ENCODE data around the gene CNTN5. TPM values are rescaled to one million over a fixed set of nuclear protein-coding genes. Genes with fewer than 3 reads are reported as not detected.

Gene CNTN5
- total RNA-seq, 1 donor = not detected

DNA sequence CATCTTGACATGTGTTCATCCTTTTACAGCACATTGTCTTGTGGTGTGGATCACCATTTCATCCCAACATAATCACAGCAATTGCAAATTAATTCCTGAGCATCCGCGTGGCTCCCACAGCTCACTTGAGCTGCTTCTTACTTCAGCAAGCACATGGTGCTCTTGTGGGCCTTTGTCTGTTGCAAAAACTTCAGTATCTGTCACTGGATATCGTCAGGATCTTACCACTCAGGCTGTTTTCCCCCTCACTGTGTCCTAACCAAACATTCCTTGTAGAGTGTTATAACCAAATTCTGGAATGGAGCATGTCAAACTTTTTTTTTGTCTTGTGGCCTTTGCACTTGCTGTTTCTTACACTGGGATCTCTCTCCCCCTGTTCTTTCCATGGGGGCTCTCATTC lies 983.2 kb downstream of the CNTN5 start:
- Histone ChIP-seq H3K4me1 (ENCODE audit: insufficient read depth, low read length) (no peaks in the 10 kb centered on the region), H3K9me3 (ENCODE audit: low read depth, low read length) (no peaks in the 10 kb centered on the region), H3K27me3 (ENCODE audit: insufficient read depth, low read length) (no peaks in the 10 kb centered on the region), H3K4me3 (ENCODE audit: low read length) (no peak overlapping the region)

DNA sequence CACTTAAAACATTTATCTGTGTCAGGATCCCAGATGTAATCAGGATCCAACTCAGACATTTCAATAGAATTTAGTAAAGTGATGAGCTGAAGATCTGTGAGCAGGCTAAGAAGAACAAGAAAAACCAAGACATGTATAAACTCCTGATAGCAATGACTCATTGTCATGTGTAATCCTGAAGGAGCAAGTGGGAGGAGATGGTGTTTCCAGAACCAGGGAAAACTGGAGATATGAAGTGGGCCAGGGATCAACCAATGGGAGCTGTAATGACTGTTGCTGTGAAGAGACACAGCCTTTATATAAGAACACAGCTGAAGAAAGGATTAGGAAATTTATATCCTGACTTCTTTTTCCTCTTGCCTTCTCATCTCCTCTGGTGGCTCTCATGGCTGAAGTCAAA lies 983.8 kb downstream of the CNTN5 start:
- no peaks in the 10 kb centered on the region for H3K4me1 ChIP-seq (ENCODE audit: insufficient read depth, low read length)
- no peaks in the 10 kb centered on the region for H3K9me3 ChIP-seq (ENCODE audit: low read depth, low read length)
- no peak overlapping the region for H3K4me3 ChIP-seq (ENCODE audit: low read length)
- no peaks in the 10 kb centered on the region for H3K27me3 ChIP-seq (ENCODE audit: insufficient read depth, low read length)

DNA sequence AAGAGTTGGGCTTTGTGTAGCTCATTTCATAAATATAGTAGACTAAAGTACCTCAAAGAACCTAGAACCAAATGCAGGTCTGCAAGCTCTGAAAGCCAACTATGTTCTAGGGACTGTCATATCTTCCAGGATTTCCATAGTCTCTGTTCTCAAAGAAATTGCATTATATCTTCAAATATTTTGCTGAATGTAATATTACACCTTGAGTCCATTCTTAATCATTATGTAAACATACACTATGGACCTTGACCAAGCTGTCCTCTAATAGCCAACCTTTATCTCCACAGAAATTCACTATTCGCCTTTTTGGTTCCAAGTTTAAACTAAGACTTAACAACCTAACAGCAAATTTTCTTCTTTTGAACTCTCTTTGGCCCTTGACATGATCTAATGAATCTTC lies 987.7 kb downstream of the CNTN5 start:
- no peaks in the 10 kb centered on the region for H3K27me3 ChIP-seq (ENCODE audit: insufficient read depth, low read length)
- H3K4me3 ChIP-seq (ENCODE audit: low read length) = no peak overlapping the region
- H3K9me3 ChIP-seq (ENCODE audit: low read depth, low read length) = no peaks in the 10 kb centered on the region
- H3K4me1 ChIP-seq (ENCODE audit: insufficient read depth, low read length) = no peaks in the 10 kb centered on the region

DNA sequence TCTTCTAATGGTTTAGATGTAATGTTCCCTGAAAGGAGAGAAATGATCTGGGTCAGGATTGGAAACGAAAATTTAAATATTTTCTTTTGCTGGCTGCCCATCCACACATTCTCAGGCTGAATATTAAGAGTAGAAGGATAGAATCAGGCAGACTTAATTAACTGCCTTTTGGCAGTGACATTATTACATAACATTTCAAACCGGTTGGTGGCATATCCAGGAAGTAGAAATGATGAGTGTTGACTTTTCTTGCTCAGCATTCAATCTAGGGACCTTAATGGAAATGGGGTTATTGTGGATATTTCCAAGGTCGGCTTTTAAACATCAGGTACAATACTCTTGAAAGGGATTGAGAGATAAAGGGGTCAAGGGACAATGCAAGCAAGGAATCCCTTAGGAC lies 989.0 kb downstream of the CNTN5 start:
- H3K4me1 ChIP-seq (ENCODE audit: insufficient read depth, low read length) = no peaks in the 10 kb centered on the region
- H3K4me3 ChIP-seq (ENCODE audit: low read length) = no peak overlapping the region
- H3K9me3 ChIP-seq (ENCODE audit: low read depth, low read length) = no peaks in the 10 kb centered on the region
- H3K27me3 ChIP-seq (ENCODE audit: insufficient read depth, low read length) = no peaks in the 10 kb centered on the region

DNA sequence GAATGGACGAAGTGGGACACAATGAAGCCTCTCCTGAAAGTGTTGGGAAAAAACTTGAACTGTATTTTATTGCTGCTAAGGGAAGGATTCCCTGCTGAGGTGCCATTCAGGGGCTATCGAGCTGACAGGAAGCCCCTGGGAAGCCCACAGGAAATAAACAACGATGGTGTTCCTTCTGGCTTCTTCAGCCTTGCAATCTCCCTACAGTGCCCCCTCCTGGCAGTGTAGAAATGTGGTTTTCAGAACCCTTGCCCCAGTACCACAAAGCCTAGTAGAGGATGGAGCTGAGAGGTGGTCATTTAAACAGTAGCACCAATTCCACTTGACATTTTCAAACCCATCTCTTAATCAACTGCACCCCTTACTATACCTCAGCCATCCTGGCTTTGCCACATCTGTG lies 989.6 kb downstream of the CNTN5 start:
- Histone ChIP-seq H3K9me3 (ENCODE audit: low read depth, low read length) (no peaks in the 10 kb centered on the region), H3K27me3 (ENCODE audit: insufficient read depth, low read length) (no peaks in the 10 kb centered on the region), H3K4me3 (ENCODE audit: low read length) (no peak overlapping the region), H3K4me1 (ENCODE audit: insufficient read depth, low read length) (no peaks in the 10 kb centered on the region)

DNA sequence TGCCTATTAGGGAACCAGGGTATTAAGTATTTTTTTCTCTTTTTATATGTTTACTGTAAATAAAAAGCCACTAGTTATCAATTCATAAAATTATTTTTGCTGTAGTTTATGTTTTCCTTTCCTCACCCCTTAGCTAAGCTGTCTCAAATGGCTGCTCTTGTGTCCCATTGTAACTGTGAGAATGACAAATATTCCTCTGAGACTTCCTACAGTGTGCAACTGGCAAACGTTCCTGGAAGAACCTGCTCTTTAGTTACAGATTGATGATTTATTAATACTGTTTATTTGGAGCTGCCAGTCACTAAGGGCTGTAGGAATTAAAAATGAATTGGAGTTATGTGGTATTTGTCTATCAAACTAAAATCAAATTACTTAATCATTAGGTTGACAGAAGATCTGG lies 990.9 kb downstream of the CNTN5 start:
- no peaks in the 10 kb centered on the region for H3K4me1 ChIP-seq (ENCODE audit: insufficient read depth, low read length)
- H3K9me3 ChIP-seq (ENCODE audit: low read depth, low read length) = no peaks in the 10 kb centered on the region
- no peaks in the 10 kb centered on the region for H3K27me3 ChIP-seq (ENCODE audit: insufficient read depth, low read length)

DNA sequence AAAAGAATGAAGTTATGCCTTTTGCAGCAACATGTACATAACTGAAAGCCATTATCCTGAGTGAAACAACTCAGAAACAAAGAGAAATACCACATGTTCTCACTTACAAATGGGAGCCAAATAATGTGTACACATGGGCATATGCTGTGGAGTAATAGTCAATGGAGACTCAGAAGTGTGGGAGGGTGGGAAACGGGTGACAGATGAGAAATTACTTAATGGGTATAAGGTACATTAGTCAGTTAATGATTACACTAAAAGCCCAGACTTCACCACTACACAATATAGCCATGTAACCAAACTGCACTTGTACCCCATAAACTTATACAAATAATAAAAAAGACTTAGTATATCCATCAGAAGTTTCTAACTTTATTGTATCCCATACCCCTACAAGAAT lies 992.3 kb downstream of the CNTN5 start:
- Histone ChIP-seq H3K4me1 (ENCODE audit: insufficient read depth, low read length) (no peaks in the 10 kb centered on the region), H3K9me3 (ENCODE audit: low read depth, low read length) (no peaks in the 10 kb centered on the region), H3K27me3 (ENCODE audit: insufficient read depth, low read length) (no peaks in the 10 kb centered on the region), H3K4me3 (ENCODE audit: low read length) (no peak overlapping the region)

More for the DNA sequence above, 990.9 kb downstream of the CNTN5 start:
- H3K4me3 ChIP-seq (ENCODE audit: low read length) = no peak overlapping the region

DNA sequence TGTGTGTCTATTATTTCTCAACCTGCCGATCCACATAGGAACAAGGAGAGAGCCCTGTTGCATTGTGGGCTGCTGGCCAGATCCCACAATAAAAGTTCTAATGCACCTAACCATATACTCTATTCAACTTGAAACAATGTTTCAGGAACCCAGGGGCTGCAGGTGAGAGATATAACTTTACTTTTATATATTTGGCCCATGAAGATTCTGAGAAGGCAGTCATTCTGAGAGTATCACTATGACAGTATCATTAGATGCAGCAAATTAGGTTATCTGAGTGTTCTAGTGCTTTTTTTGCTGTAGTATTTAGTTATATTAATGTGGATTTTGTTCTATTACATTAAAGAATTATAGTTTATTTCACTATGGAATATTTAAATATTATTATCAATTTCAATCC lies 1011.2 kb downstream of the CNTN5 start:
- H3K9me3 ChIP-seq (ENCODE audit: low read depth, low read length) = peaks cover 5% of the 10 kb centered on the region
- no peaks in the 10 kb centered on the region for H3K4me1 ChIP-seq (ENCODE audit: insufficient read depth, low read length)
- H3K27me3 ChIP-seq (ENCODE audit: insufficient read depth, low read length) = no peaks in the 10 kb centered on the region
- H3K4me3 ChIP-seq (ENCODE audit: low read length) = no peak overlapping the region

DNA sequence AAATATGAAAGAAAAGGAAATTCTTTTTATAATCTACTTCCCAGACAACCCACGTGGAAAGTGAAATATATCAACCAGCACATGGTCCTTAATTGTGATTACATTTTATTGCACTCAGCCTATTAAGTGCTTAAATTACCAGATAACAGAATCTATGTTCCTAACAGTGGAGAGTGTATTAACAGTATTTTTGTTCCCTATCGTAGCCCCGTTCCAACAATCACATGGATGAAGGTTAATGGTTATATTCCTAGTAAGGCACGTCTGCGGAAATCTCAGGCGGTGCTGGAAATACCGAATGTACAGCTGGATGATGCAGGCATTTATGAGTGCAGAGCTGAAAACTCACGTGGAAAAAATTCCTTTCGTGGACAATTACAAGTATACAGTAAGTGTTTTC lies 1040.3 kb downstream of the CNTN5 start:
- Histone ChIP-seq H3K9me3 (ENCODE audit: low read depth, low read length) (no peaks in the 10 kb centered on the region), H3K27me3 (ENCODE audit: insufficient read depth, low read length) (no peaks in the 10 kb centered on the region), H3K4me1 (ENCODE audit: insufficient read depth, low read length) (no peaks in the 10 kb centered on the region), H3K4me3 (ENCODE audit: low read length) (no peak overlapping the region)

DNA sequence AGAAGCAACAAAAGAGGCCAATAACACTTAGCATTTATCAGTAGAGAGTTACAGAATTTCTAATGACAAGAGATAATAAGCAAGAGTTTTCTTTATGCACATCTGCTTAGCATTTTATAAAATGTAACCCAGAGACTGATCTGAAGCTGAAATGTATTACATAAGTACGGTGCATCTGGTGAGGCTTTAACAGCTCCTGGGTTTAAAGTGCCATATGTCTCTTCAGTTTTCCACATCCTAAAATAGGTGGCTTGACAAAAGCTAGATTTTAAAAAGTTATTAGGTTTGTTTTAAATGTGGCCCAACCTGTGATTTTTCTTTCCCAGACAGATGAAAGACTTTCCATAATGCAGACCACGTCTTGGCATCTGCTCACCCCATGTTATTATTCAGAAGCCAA lies 1045.7 kb downstream of the CNTN5 start:
- no peaks in the 10 kb centered on the region for H3K9me3 ChIP-seq (ENCODE audit: low read depth, low read length)
- no peaks in the 10 kb centered on the region for H3K27me3 ChIP-seq (ENCODE audit: insufficient read depth, low read length)
- H3K4me1 ChIP-seq (ENCODE audit: insufficient read depth, low read length) = no peaks in the 10 kb centered on the region
- no peak overlapping the region for H3K4me3 ChIP-seq (ENCODE audit: low read length)

DNA sequence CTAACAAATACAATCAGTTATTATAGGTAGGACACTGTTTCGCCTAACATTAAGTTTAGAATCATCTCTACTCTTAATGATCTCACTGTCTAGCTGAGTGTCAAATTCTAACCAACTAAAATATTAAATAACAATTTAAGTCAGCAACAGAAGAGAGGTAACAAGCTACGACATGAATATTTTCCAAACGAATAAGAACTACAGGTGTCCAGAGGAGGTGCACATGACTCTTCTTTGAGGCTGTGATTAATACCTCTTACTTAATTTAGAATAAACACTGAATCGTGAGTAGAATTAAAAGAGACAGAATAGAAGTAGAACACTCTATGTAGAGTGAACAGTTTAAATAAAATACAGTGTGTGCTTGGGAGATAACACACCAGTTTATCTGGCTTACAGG lies 1047.4 kb downstream of the CNTN5 start:
- Histone ChIP-seq H3K9me3 (ENCODE audit: low read depth, low read length) (no peaks in the 10 kb centered on the region), H3K4me3 (ENCODE audit: low read length) (no peak overlapping the region), H3K27me3 (ENCODE audit: insufficient read depth, low read length) (no peaks in the 10 kb centered on the region), H3K4me1 (ENCODE audit: insufficient read depth, low read length) (no peaks in the 10 kb centered on the region)

DNA sequence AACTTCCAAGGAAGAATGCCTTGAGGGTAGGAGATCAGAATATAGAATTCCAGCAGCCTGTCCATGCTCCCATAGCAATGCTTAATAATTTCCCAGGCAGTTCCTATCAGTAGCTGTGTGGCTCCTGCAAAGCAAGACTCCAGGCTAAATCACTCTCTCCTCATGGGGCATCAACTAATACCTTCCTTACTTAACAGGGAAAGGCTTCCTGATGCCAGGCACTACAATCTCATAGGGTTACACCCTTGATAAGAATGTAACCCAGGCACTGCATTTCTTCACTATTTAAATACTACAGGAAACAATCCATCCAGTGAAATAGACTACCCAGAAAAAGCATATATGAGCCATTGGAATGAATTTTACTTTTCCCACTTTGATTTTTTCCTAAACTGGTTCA lies 1051.4 kb downstream of the CNTN5 start:
- Histone ChIP-seq H3K4me3 (ENCODE audit: low read length) (no peak overlapping the region), H3K4me1 (ENCODE audit: insufficient read depth, low read length) (no peaks in the 10 kb centered on the region), H3K27me3 (ENCODE audit: insufficient read depth, low read length) (no peaks in the 10 kb centered on the region), H3K9me3 (ENCODE audit: low read depth, low read length) (no peaks in the 10 kb centered on the region)

DNA sequence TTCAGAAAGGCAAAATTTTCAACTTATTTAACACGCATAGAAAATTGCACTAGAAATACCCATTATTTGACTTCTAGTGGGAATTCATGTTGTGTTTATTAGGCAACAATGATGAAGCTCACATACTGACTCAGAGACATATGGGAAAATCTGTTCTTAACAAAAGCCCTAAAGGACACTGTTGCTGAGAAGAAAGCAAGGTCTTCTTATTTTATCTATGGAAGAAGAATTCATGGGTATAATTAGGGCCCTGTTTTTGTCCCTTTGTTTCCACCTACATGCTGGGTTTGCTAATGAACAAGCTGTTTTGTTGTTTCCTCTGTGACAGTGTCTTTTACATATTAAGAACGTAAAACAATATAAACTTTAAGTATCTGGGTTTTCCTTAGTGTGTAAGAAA lies 1059.6 kb downstream of the CNTN5 start:
- Histone ChIP-seq H3K9me3 (ENCODE audit: low read depth, low read length) (peaks cover 6% of the 10 kb centered on the region), H3K27me3 (ENCODE audit: insufficient read depth, low read length) (no peaks in the 10 kb centered on the region), H3K4me3 (ENCODE audit: low read length) (no peak overlapping the region), H3K4me1 (ENCODE audit: insufficient read depth, low read length) (no peaks in the 10 kb centered on the region)

DNA sequence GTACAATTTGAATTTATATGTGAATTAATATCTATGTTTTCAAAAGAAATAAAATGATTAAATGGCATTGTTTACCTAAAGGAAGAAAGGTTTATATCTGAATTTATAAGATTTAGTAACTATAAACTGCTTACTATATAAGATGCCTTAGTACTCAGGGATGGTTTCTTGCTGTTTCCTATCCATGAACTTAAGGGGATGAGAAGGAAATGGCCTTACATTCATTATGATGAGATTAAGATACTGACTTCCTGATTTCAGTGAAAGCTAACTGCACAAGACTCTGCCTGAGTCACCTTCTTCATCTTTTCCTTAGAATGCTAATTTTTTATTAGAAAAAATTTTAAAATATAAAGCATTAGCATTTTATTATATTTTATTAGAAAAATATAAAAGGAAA lies 1060.1 kb downstream of the CNTN5 start:
- Histone ChIP-seq H3K4me3 (ENCODE audit: low read length) (no peak overlapping the region), H3K4me1 (ENCODE audit: insufficient read depth, low read length) (no peaks in the 10 kb centered on the region), H3K9me3 (ENCODE audit: low read depth, low read length) (peaks cover 6% of the 10 kb centered on the region), H3K27me3 (ENCODE audit: insufficient read depth, low read length) (no peaks in the 10 kb centered on the region)

DNA sequence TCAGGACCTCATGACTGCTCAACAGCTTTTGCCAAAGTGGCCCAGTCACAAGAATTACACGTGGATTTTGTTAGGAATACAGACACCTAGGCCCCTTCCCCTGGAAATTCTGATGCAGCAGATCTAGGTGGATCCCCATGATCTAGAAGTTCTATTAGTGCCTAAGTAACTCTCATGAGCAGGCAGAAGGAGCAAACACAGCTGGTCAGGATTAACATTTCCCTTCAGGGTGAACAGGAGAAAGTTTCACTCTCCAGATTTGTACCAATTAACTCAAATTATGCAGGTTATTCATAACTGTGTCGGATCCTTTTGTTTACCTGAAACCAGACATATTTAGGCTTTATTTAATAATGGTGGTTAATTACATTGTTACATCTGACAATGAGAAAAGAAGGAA lies 1072.9 kb downstream of the CNTN5 start:
- Histone ChIP-seq H3K9me3 (ENCODE audit: low read depth, low read length) (no peaks in the 10 kb centered on the region), H3K27me3 (ENCODE audit: insufficient read depth, low read length) (no peaks in the 10 kb centered on the region), H3K4me3 (ENCODE audit: low read length) (no peak overlapping the region), H3K4me1 (ENCODE audit: insufficient read depth, low read length) (no peaks in the 10 kb centered on the region)

DNA sequence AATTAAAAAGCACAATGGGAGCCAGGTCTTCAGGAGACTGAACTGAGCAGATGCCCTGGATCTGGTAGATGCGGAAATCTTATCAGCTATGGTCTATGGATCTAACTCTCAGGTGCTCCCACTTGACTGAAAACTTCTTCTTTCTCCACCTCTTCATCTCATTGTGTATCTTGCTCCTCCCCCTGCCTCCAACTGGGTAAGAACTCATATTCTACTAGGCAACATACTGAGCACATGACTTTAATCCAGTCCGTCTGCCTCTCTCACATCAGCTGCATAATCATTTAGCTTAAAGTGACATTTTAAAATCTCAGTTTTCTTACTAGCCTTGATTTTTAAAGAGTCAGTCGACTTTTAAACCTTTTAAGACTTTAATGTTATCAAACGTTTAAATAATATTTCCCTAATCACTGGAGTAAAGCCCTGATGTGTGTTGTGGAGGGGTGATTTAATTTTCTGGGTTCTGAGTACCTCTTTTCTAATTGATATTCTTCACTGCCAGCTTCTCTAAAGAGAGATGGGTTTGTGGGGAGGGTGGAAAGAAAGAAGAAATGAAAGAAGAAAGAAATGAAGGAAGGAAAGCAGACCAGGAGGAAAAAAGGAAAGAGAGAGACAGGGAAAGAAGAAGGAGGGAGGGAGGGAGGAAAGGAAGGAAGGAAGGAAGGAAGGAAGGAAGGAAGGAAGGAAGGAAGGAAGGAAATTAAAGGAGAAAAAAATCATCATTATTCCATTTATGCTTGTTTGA lies 1073.5 kb downstream of the CNTN5 start:
- Histone ChIP-seq H3K4me1 (ENCODE audit: insufficient read depth, low read length) (no peaks in the 10 kb centered on the region), H3K9me3 (ENCODE audit: low read depth, low read length) (no peaks in the 10 kb centered on the region), H3K27me3 (ENCODE audit: insufficient read depth, low read length) (no peaks in the 10 kb centered on the region), H3K4me3 (ENCODE audit: low read length) (no peak overlapping the region)
